GM23248 (cell line): ENCODE measurements around the gene ZBTB8OS.

Experiments
- EZH2 ChIP-seq: fragments of 200-600 bp; sonication (generic); IDR thresholded peaks from 2 replicates; pipeline ENCODE4 v1.6.1; 2018; ENCODE audit warnings: antibody characterized with exemption, mild to moderate bottlenecking; ENCODE audit not compliant: insufficient read depth, poor library complexity, severe bottlenecking
- EZH2phosphoT487 ChIP-seq: fragments of 200-600 bp; sonication (generic); IDR thresholded peaks from 2 replicates; pipeline ENCODE4 v1.6.1; 2018; ENCODE audit warnings: antibody characterized with exemption, moderate library complexity, mild to moderate bottlenecking, low read depth; ENCODE audit not compliant: insufficient read depth

DNA sequence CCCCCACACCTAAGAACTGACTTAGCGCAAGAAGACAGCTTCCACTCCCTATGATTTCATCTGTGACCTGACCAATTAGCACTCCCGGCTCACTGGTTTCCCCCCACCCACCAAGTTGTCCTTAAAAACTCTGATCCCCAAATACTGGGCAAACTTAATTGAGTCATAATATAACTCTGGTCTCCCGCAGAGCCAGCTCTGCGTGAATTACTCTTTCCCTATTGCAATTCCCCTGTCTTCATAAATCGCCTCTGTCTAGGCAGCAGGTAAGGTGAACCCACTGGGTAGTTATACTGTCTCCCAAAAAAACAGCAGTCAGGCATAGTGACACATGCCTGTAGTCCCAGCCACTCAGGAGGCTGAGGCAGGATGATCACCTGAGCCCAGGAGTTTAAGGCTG lies 36.9 kb downstream of the ZBTB8OS start:
- no peak for TF ChIP-seq EZH2
- TF ChIP-seq EZH2phosphoT487 = no peak
